ENCODE data around the gene DOK4. TPM values are rescaled to one million over a fixed set of nuclear protein-coding genes. Genes with fewer than 3 reads are reported as not detected.
"Not testable (repeated sequence)": the region's sequence is repeated elsewhere in the genome, so short reads cannot be mapped to it uniquely, and the experiment has no call there.

Gene DOK4
- total RNA-seq, 1 experiment from 2014 or later, result 19.3 TPM

DNA sequence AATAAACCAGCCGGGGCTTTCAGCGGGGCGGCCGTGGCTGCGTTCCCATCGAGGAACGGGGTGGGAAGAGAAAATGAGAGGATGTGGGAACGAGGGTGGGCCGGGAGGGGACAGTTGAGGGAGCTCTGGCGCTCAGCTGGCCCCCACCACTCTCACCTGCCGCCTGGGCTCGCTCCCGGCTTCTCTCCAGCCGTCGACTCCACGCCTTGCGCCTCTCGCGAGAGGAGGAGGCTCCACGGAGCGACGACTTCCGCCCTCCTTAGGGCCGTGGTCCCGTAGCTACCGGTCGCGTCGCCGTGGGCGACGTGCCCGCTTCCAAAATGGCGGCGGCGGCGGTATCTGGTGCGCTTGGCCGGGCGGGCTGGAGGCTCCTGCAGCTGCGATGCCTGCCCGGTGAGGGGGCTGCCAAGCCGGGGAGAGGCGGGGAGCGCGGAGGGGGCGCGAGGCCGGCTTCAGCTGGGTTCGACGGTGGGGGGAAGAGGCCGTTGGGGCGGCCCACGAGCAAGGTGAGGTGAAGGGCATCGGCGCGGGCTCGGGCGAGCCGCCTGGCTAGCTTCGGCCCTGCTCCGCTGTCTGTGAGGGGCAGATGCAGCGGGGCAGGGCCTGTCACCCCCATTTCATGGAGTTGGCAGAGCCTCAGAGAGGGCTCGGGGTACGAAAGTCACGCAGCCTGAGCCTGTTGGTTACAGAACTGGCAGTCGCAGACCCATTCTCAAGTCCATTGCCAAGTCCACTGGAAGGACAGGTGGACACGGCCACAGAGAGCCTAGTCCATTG is 38.9 kb downstream of the DOK4 start, which contains the start of the genes CIAPIN1 and COQ9:
TSS of gene CIAPIN1 (minus strand) at position 200 of the 777 bp plus-strand sequence. CDS start 6,457 bp downstream, outside the sequence.
TSS of gene COQ9 (plus strand) at position 294 of the 777 bp plus-strand sequence. CDS start at position 321, 27 bp downstream.
- Histone ChIP-seq H3K4me3 (peak within 1 kb of the TSS; percentile 88), H3K27me3 (no peaks in the 10 kb centered on the region), H3K9me3 (no peaks in the 10 kb centered on the region), H3K36me3 (peaks cover 43% of the 10 kb centered on the region)
- peak; percentile 99 for DNase-seq

GRCh38 chr16:57446531-57447185 is 39.6 kb downstream of the DOK4 start:
- H3K36me3 ChIP-seq, result peaks cover 43% of the 10 kb centered on the region
- no peaks in the 10 kb centered on the region for H3K27me3 ChIP-seq
- H3K9me3 ChIP-seq, result no peaks in the 10 kb centered on the region
- peak; percentile 53 for DNase-seq
- peak overlapping the region; percentile 88 for H3K4me3 ChIP-seq

- Histone ChIP-seq H3K4me3 (no peak overlapping the region), H3K36me3 (peaks cover 43% of the 10 kb centered on the region)
Measured at GRCh38 chr16:57445510-57445909, 40.8 kb downstream of the DOK4 start.

DNA sequence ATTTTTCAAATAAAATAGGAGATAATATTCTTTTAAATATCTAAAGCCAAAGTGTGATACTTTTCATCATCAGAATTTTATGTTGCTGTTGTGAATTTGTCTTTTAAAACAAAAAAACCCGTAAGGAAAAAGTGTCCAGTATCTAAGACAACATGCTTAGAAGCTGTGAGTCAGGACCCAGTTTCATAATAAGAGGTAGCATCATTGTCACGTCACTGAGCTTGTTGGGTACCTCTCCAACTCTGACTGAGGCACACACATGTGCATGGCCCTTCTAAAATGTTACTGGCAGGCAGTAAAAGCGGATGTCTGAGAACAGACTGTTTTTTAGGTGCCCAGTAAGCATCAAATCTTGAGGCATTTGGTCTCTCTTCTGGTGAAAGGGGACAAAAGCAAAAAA is 41.6 kb downstream of the DOK4 start:
- Histone ChIP-seq H3K4me3 (no peak overlapping the region), H3K27me3 (no peaks in the 10 kb centered on the region), H3K36me3 (peaks cover 46% of the 10 kb centered on the region), H3K9me3 (peaks cover 2% of the 10 kb centered on the region)
- no peak for DNase-seq

More at GRCh38 chr16:57445510-57445909, 40.8 kb downstream of the DOK4 start:
- Histone ChIP-seq H3K9me3 (peaks cover 2% of the 10 kb centered on the region; the same call in 1 of the 2 replicates), H3K27me3 (no peaks in the 10 kb centered on the region)
- DNase-seq, result no peak

GRCh38 chr16:57440551-57440950 is 45.7 kb downstream of the DOK4 start:
- not testable (repeated sequence) for H3K4me3 ChIP-seq, H3K9me3 ChIP-seq, DNase-seq, H3K27me3 ChIP-seq
- peaks cover 84% of the 10 kb centered on the region for H3K36me3 ChIP-seq

GRCh38 chr16:57439947-57440346 is 46.3 kb downstream of the DOK4 start:
- not testable (repeated sequence) for DNase-seq, H3K27me3 ChIP-seq, H3K9me3 ChIP-seq, H3K4me3 ChIP-seq
- H3K36me3 ChIP-seq, result peaks cover 89% of the 10 kb centered on the region

DNA sequence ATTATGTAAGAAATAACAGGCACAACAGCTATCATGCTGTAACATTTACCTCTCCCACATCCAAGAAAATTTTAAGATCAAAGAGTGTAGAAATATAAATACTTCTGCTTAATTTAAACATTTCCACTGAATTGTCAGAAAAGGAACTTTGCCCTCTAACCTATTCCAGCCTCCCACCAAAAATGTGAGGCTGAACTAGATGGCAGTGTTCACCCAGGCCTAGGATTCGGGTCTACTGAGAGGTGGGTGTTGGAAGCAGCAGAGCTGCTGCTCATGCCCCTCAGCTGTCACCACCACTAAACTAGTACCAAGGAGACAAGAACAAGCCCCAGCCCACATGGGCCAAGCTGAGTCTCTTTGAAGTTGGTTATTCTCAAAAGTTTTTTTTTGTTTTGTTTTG is 50.5 kb downstream of the DOK4 start:
- Histone ChIP-seq H3K4me3 (no peak overlapping the region), H3K36me3 (peaks cover 98% of the 10 kb centered on the region), H3K27me3 (no peaks in the 10 kb centered on the region), H3K9me3 (peaks cover 2% of the 10 kb centered on the region)
- no peak for DNase-seq

DNA sequence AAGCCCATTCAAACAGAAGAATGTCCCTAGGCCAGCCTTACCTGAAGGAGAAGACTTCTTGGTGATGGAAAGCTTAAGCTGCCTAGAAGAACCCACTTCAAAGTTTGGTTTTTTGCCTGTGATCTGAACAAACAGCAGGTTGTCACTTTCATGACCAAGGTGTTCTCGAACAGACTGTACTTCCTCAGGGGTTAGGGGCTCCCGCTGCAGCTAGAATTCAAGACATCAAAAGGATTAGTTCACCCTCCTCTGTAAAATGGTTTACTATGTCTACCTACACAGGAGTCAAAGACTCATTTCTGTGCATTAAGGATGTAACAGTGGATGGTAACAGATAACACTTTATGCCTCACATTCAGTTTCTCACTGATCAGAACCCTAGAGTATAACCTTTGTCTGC is 52.3 kb downstream of the DOK4 start:
- DNase-seq, result no peak
- H3K27me3 ChIP-seq, result no peaks in the 10 kb centered on the region
- H3K36me3 ChIP-seq, result peaks cover 97% of the 10 kb centered on the region

DNA sequence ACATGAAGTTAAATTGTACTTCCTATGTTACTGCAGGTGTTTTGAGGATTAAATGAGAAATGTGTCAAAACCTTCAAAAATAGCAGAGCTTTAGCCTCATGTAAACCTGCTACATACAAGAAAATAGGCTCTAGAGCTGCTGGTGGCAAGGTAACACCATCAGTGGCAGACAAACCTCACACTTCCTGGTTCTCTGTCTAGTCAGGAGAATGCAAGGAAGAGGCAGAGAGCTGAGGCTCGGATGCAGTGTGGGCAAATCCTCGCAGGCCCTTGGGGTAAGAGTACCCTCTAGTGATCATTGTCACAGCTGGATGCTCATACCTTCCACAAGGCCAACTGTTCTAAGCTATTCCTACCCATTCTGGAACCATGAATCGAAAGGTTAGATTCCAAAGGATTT is 53.3 kb downstream of the DOK4 start:
- peaks cover 97% of the 10 kb centered on the region for H3K36me3 ChIP-seq
- no peak for DNase-seq
- no peaks in the 10 kb centered on the region for H3K27me3 ChIP-seq
- no peaks in the 10 kb centered on the region for H3K9me3 ChIP-seq
- H3K4me3 ChIP-seq, result no peak overlapping the region

More for the DNA sequence above, 52.3 kb downstream of the DOK4 start:
- Histone ChIP-seq H3K4me3 (no peak overlapping the region), H3K9me3 (no peaks in the 10 kb centered on the region; the same call in 1 of the 2 replicates)

- peaks cover 97% of the 10 kb centered on the region for H3K36me3 ChIP-seq
- no peak for DNase-seq
- no peak overlapping the region for H3K4me3 ChIP-seq
- H3K27me3 ChIP-seq, result no peaks in the 10 kb centered on the region
- no peaks in the 10 kb centered on the region for H3K9me3 ChIP-seq
Measured at GRCh38 chr16:57432505-57432904, 53.8 kb downstream of the DOK4 start.

DNA sequence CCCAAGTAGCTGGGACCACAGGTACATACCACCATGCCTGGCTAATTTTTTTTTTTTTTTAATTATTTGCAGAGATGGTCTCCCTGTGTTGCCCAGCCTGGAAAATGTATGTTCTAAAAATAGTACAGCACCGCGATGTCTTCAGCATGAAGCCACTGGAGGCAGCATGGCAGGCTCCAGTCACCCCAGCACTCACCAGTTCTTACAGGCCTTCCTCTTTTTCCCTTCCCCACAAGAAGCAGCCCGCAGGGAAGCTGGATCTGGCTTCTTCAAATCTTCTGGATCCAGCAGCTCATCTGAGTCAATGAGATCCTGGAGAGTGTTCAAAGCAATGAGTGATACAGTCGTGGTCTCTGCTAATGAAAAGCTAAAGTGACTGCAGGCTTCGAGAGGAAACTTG is 55.3 kb downstream of the DOK4 start:
- Histone ChIP-seq H3K27me3 (no peaks in the 10 kb centered on the region), H3K36me3 (peaks cover 95% of the 10 kb centered on the region), H3K4me3 (no peak overlapping the region), H3K9me3 (no peaks in the 10 kb centered on the region)
- no peak for DNase-seq

- no peak for DNase-seq
- H3K36me3 ChIP-seq, result peaks cover 63% of the 10 kb centered on the region
- H3K9me3 ChIP-seq, result no peaks in the 10 kb centered on the region
- H3K4me3 ChIP-seq, result no peak overlapping the region
- no peaks in the 10 kb centered on the region for H3K27me3 ChIP-seq
Measured at GRCh38 chr16:57427824-57428223, 58.5 kb downstream of the DOK4 start.

DNA sequence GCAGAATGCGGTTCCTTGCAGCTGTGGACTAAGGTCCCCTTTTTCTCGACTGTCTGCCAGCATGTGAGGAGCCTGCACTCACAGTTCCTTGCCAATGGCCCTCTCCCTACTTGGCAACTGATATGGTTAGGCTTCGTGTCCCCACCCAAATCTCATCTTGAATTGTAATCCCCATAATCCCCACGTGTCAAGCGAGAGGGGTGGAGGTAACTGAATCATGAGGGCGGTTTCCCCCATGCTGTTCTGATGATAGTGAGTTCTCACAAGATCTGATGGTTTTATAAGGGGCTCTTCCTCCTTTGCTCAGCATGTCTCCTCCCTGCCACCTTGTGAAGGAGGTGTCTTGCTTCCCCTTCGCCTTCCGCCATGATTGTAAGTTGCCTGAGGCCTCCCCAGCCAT is 59.0 kb downstream of the DOK4 start:
- no peak overlapping the region for H3K4me3 ChIP-seq
- no peak for DNase-seq
- H3K9me3 ChIP-seq, result no peaks in the 10 kb centered on the region
- no peaks in the 10 kb centered on the region for H3K27me3 ChIP-seq
- peaks cover 58% of the 10 kb centered on the region for H3K36me3 ChIP-seq

- no peak overlapping the region for H3K4me3 ChIP-seq
- H3K9me3 ChIP-seq, result no peaks in the 10 kb centered on the region
- H3K36me3 ChIP-seq, result peaks cover 49% of the 10 kb centered on the region
- no peaks in the 10 kb centered on the region for H3K27me3 ChIP-seq
- DNase-seq, result no peak
Measured at GRCh38 chr16:57426356-57426755, 59.9 kb downstream of the DOK4 start.

DNA sequence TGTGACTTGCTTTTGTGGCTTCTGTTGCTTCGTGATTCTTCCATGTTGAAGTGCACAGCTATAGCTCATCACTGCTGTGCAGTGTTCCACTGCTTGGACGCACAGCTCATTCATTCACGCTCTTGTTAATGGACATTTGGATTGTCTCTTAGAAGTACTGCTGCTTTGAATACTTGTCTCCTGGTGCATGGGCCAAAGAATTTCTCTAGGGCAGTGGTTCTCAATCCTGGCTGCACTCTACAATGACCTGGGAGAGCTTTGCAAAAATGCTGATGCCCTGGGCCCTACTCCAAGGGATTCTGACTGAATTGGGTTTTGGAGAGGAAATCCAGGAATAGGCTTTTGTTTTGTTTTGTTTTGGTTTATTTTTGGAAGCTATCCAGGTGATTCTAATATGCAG is 61.7 kb downstream of the DOK4 start:
- Histone ChIP-seq H3K36me3 (peaks cover 31% of the 10 kb centered on the region), H3K9me3 (no peaks in the 10 kb centered on the region), H3K27me3 (no peaks in the 10 kb centered on the region), H3K4me3 (no peak overlapping the region)
- DNase-seq, result no peak

DNA sequence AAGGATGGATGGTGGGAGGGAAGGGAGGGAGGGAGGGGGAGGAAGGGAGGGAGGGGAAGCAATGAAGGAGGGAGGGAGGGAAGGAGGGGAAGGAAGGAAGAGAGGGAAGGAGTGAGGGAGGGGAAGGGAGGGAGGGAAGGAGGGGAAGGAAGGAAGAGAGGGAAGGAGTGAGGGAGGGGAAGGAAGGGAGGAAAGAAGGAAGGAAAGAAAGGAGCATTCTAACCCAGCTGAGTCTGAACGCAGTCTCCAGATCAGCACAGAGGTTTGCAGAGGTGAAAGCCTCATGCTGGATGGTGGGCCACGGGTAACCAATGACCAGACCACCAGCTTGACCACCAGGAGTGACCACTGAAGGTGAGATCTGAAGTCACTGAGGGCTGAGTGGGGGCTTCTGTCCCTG is 63.1 kb downstream of the DOK4 start:
- no peak for DNase-seq
- Histone ChIP-seq H3K4me3 (no peak overlapping the region), H3K36me3 (peaks cover 18% of the 10 kb centered on the region), H3K9me3 (no peaks in the 10 kb centered on the region), H3K27me3 (no peaks in the 10 kb centered on the region)

DNA sequence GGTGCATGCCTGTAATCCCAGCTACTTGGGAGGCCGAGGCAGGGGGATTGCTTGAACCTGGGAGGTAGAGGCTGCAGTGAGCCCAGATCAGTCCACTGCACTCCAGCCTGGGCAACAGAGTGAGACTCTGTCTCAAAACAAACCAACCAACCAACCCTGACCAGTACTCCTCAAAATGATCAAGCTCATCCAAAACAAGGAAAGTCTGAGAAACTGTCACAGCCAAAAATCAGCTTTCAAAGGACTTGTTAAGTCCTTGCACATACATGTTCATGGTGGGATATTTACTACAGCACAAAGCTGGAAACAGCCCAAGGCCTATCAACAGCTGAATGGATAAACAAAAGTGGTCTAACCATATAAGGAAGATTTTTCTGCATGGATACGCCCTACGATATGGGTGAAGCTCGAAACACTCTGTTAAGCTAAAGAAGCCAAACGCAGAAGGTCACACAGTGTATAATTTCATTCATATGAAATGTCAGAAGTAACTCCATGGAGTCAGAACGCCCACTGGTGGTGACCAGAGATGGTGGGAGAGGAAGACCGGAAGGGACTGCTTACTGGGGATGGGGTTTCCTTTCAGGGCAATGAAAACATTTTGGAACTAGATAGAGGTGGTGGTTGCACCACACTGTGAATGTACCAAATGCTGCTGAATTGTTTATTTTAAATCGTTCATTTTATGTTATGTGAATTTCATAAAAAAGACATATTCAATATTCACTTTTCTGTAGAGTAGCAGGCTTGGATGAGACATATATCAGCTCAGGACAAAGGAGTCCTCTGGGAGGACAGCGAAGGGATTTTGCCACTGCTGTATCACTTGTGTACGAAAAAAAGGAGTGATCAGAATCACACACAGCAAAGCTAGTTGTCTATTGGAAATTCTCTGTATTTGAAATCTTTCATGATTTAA is 64.0 kb downstream of the DOK4 start:
- peaks cover 9% of the 10 kb centered on the region for H3K36me3 ChIP-seq
- no peaks in the 10 kb centered on the region for H3K9me3 ChIP-seq
- DNase-seq, result peak; percentile 72
- H3K4me3 ChIP-seq, result no peak overlapping the region
- H3K27me3 ChIP-seq, result no peaks in the 10 kb centered on the region

All from MG63 (cell line).